ENCODE data around the gene SLC28A1. TPM values are rescaled to one million over a fixed set of nuclear protein-coding genes. Genes with fewer than 3 reads are reported as not detected.

The SLC28A1 gene
- total RNA-seq, 1 experiment from 2014 or later = not detected

DNA sequence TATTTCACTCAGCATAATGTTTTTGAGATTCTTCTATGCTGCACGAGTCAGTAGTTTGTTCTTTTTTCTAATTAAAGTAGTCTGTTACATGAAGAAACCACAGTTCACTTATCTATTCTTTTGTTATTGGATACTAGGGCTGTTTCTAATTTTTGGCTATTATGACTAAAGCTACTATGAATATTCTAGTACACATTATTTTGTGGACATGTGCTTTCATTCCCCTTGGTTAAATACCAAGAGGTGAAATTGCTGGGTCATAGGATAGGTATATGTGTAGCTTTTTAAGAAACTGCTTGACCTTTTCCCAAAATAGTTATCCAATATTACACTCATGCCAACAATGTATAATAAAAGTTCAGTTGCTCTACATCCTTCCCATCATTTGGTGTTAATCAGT is 106.0 kb downstream of the SLC28A1 start:
- H3K36me3 Mint-ChIP-seq (ENCODE audit: insufficient read depth, unreplicated experiment) = no peaks in the 10 kb centered on the region
- intact Hi-C loops (cut with micrococcal nuclease) = no loop called here
- peaks cover 22% of the 10 kb centered on the region for H3K4me1 Mint-ChIP-seq (ENCODE audit: insufficient read depth, unreplicated experiment)
- POLR2A ChIA-PET = interaction anchor here (0.7 to 4.0 kb wide), 2 partner anchors 9 to 54 kb away, joined by 3 to 46 read pairs; partner anchors contain the start of gene PDE8A
- TF ChIP-seq, protein P1, sequence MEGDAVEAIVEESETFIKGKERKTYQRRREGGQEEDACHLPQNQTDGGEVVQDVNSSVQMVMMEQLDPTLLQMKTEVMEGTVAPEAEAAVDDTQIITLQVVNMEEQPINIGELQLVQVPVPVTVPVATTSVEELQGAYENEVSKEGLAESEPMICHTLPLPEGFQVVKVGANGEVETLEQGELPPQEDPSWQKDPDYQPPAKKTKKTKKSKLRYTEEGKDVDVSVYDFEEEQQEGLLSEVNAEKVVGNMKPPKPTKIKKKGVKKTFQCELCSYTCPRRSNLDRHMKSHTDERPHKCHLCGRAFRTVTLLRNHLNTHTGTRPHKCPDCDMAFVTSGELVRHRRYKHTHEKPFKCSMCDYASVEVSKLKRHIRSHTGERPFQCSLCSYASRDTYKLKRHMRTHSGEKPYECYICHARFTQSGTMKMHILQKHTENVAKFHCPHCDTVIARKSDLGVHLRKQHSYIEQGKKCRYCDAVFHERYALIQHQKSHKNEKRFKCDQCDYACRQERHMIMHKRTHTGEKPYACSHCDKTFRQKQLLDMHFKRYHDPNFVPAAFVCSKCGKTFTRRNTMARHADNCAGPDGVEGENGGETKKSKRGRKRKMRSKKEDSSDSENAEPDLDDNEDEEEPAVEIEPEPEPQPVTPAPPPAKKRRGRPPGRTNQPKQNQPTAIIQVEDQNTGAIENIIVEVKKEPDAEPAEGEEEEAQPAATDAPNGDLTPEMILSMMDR (IDR thresholded peaks at IDR 0.05; ENCODE audit: unreplicated experiment) = no peak
- CTCF ChIA-PET = interaction anchor here (0.6 to 1.0 kb wide), 4 partner anchors 10 to 840 kb away, joined by 3 to 4 read pairs (median 3); no protein-coding TSS in a partner anchor
- H3K9me3 Mint-ChIP-seq (ENCODE audit: unreplicated experiment) = no peaks in the 10 kb centered on the region
- no peak for DNase-seq (ENCODE audit: unreplicated experiment)
- H3K4me3 Mint-ChIP-seq (ENCODE audit: unreplicated experiment) = no peak overlapping the region
- H3K27ac Mint-ChIP-seq (ENCODE audit: low read depth, unreplicated experiment) = no peak overlapping the region
- H3K27me3 Mint-ChIP-seq (ENCODE audit: insufficient read depth, unreplicated experiment) = no peaks in the 10 kb centered on the region
- no TSS peak for BruUV-seq (replicated peaks)

DNA sequence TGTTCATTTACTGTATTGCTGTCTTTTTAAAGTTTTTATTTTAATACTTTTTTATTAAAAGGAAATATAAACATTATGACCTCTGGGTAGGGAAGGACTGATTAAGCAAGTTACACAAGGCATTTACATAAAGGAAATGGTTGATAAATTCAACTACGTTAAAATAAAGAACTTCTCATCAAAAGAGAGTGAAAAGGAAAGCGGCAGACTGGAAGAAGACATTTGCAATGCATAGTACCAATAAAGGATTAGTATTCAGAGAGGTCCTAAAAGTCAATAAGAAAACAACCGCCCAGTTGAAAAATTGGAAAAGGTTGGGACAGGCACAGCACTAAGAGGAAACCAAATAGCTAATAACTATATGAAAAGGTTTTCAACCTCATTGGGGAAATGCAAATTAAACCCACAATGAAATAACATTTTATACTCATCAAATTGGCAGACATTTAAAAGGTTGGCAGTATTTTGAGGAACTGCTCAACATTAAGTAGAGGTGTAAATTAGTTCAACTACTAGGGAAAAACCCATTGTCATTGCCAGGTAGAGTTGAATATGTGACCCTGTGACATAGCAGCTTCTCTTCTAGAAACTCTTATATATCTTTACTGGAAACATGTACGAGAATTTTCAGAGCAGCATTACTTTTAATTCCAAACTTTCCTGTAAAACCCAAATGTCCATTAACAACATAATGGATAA is 106.7 kb downstream of the SLC28A1 start:
- intact Hi-C loops (cut with micrococcal nuclease) = no loop called here
- POLR2A ChIA-PET = interaction anchor here (0.6 to 4.0 kb wide), 5 partner anchors 9 to 56 kb away, joined by 3 to 46 read pairs (median 3); partner anchors contain the start of gene PDE8A
- CTCF ChIA-PET = interaction anchor here (0.7 to 1.0 kb wide), 3 partner anchors 9 to 840 kb away, joined by 3 read pairs; no protein-coding TSS in a partner anchor
- Mint-ChIP-seq H3K4me1 (ENCODE audit: insufficient read depth, unreplicated experiment) (peaks cover 21% of the 10 kb centered on the region), H3K4me3 (ENCODE audit: unreplicated experiment) (no peak overlapping the region), H3K27ac (ENCODE audit: low read depth, unreplicated experiment) (no peak overlapping the region), H3K9me3 (ENCODE audit: unreplicated experiment) (no peaks in the 10 kb centered on the region), H3K36me3 (ENCODE audit: insufficient read depth, unreplicated experiment) (no peaks in the 10 kb centered on the region), H3K27me3 (ENCODE audit: insufficient read depth, unreplicated experiment) (no peaks in the 10 kb centered on the region)
- no peak for DNase-seq (ENCODE audit: unreplicated experiment)
- BruUV-seq (replicated peaks) = no TSS peak
- TF ChIP-seq, protein P1 (IDR thresholded peaks at IDR 0.05; ENCODE audit: unreplicated experiment) = no peak

DNA sequence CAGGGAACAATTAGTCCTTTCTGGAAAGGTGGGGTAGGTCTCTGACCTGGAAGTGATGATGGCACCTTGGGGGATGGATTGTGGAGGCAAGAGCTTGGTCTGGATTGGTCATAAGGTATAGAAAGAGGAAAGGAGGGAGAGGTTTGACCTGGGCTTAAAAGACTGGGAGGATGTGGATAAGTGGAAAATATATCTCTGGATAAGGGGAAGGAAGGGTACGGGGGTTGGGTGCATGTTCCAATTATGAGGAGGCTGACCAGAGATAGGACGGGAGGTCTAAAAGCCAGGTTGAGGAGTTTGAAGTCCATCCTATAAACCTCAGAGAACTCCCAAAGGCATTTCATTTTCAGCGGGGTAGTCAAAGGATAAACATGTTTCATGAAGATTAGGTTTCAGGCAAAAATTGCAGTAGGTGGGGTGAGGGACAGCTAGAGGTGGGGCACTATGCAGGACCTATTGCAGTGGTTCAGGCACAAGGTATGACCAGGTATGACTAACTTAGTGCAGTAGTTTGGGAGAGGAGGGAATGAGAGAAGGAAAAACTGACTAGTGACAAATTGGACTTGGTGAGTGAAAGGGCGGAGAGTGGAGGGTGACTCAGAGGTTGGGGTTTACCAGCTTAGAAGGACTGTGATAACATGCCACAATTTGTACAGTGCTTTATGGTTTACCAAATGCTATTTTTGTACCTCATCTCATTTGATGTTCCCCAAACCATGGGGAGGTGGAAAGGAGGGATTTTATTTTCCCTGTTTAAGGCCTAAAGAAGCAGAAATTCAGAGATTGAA is 107.9 kb downstream of the SLC28A1 start:
- H3K4me1 Mint-ChIP-seq (ENCODE audit: insufficient read depth, unreplicated experiment) = peaks cover 17% of the 10 kb centered on the region
- TF ChIP-seq, protein P1 (IDR thresholded peaks at IDR 0.05; ENCODE audit: unreplicated experiment) = no peak
- no TSS peak for BruUV-seq (replicated peaks)
- H3K27me3 Mint-ChIP-seq (ENCODE audit: insufficient read depth, unreplicated experiment) = no peaks in the 10 kb centered on the region
- intact Hi-C loops (cut with micrococcal nuclease) = no loop called here
- CTCF ChIA-PET = interaction anchor here (0.6 to 1.1 kb wide), 4 partner anchors 12 to 358 kb away, joined by 3 to 5 read pairs (median 3); no protein-coding TSS in a partner anchor
- H3K4me3 Mint-ChIP-seq (ENCODE audit: unreplicated experiment) = no peak overlapping the region
- peak overlapping the region; percentile 26 for H3K27ac Mint-ChIP-seq (ENCODE audit: low read depth, unreplicated experiment)
- no peaks in the 10 kb centered on the region for H3K36me3 Mint-ChIP-seq (ENCODE audit: insufficient read depth, unreplicated experiment)
- peak; percentile 77 for DNase-seq (ENCODE audit: unreplicated experiment)
- no peaks in the 10 kb centered on the region for H3K9me3 Mint-ChIP-seq (ENCODE audit: unreplicated experiment)
- POLR2A ChIA-PET = interaction anchor here (0.6 to 4.0 kb wide), 5 partner anchors 10 to 55 kb away, joined by 3 to 46 read pairs (median 3); partner anchors contain the start of gene PDE8A

Other genes starting within 250 kb of the SLC28A1 start
- gene WDR73, start 230.4 kb upstream of the SLC28A1 start, total RNA-seq (2022) = 40.9 and 42.1 TPM in 2 replicates
- gene NMB, start 226.5 kb upstream of the SLC28A1 start, total RNA-seq (2022) = 5.1 and 7.1 TPM in 2 replicates
- 192 and 197 TPM in 2 replicates for gene SEC11A, start 168.5 kb upstream of the SLC28A1 start, total RNA-seq (2022)
- 27.0 and 27.5 TPM in 2 replicates for gene ZNF592, start 136.1 kb upstream of the SLC28A1 start, total RNA-seq (2022)
- gene ALPK3, start 67.3 kb upstream of the SLC28A1 start, total RNA-seq (2022) = 0.07 and 0.10 TPM in 2 replicates
- 27.3 and 27.4 TPM in 2 replicates for gene PDE8A, start 97.2 kb downstream of the SLC28A1 start, total RNA-seq (2022)